K562 (cell line): ENCODE measurements around the gene NPTXR. TPM values are rescaled to one million over a fixed set of nuclear protein-coding genes. Genes with fewer than 3 reads are reported as not detected.

Source experiments
- ATAC-seq: fragments of 200-7000 bp; cut with Tn5 transposase; 3 replicates; pipeline ENCODE4 v1.9.1; 2020; ENCODE audit warnings: moderate library complexity
- BruUV-seq: library from RNA; stranded (reverse); fragments of 400-500 nt; replicated peaks from 2 replicates; lab custom pipeline; 2021; lab: Mats Ljungman, UMichigan
- CTCF ChIA-PET: fragments of 300-600 bp; formaldehyde crosslinking; extraction: SDS; loops from one replicate; lab custom pipeline; 2021; ENCODE audit warnings: low intra/inter-chr PET ratio; lab: Yijun Ruan, JAX
- POLR2A ChIA-PET: fragments of 300-600, 350-650 bp; sonication (Branson Sonifier 250); formaldehyde crosslinking; extraction: SDS; loops from one replicate; lab custom pipeline; 2021; ENCODE audit warnings: antibody characterized with exemption, inconsistent platforms; lab: Yijun Ruan, JAX
- DNase-seq, 4 experiments: peaks; one replicate each; pipeline versions ENCODE4 v3.0.0 to v3.0.0-alpha.2; 2011 to 2018; ENCODE audit warnings: low spot score in 3 of 4, mixed read lengths in 3 of 4; ENCODE audit errors: extremely low read depth in 1 of 4
- FAIRE-seq: peaks from 2 replicates; lab custom pipeline; 2011; peaks lifted over from hg19 to GRCh38; lab: Jason Lieb, UNC
- H2AFZ ChIP-seq: 2 replicates; pipeline ENCODE4 v1.6.0; 2011; ENCODE audit warnings: low read depth, low read length, control low read depth, inconsistent platforms
- H3K27ac ChIP-seq: fragments of 200-600 bp; 3 replicates; pipeline ENCODE4 v1.8.0; 2011; ENCODE audit warnings: low read depth, mild to moderate bottlenecking, control low read depth, inconsistent platforms, low read length, moderate library complexity, mixed read lengths; ENCODE audit errors: extremely low read depth
- H3K27me3 ChIP-seq, 2 experiments: fragments of 300-600 bp in 1 of 2; 2 replicates in 1 of 2; 3 replicates in 1 of 2; pipeline versions ENCODE4 v1.6.0 to v1.8.0; 2011; ENCODE audit warnings: inconsistent platforms in 2 of 2, low read length in 2 of 2, mild to moderate bottlenecking in 1 of 2, mixed read lengths in 1 of 2, moderate library complexity in 1 of 2; ENCODE audit not compliant: control insufficient read depth in 2 of 2, insufficient read depth in 2 of 2
- H3K36me3 ChIP-seq: fragments of 300-600 bp; 3 replicates; pipeline ENCODE4 v1.8.0; 2011; ENCODE audit warnings: mild to moderate bottlenecking, low read length, inconsistent platforms; ENCODE audit not compliant: control insufficient read depth, insufficient read depth
- H3K4me1 ChIP-seq, 2 experiments: fragments of 200-600 bp in 1 of 2; replicated peaks in 1 of 2; 2 replicates in 1 of 2; 3 replicates in 1 of 2; pipeline versions ENCODE4 v1.5.1 to v1.8.0; 2011; ENCODE audit warnings: inconsistent platforms in 2 of 2, low read length in 2 of 2, mild to moderate bottlenecking in 1 of 2, mixed read lengths in 1 of 2, moderate library complexity in 1 of 2; ENCODE audit not compliant: control insufficient read depth in 2 of 2, insufficient read depth in 2 of 2
- H3K4me2 ChIP-seq: 2 replicates; pipeline ENCODE4 v1.6.1; 2011; ENCODE audit warnings: low read length, control low read depth, inconsistent platforms, mixed read lengths; ENCODE audit not compliant: insufficient read depth
- H3K4me3 ChIP-seq: fragments of 200-600 bp; sonication (generic), shearing (Covaris generic); 2 replicates; pipeline ENCODE4 v1.5.1; 2016; ENCODE audit warnings: control low read depth, inconsistent platforms
- H3K79me2 ChIP-seq: fragments of 200-600 bp; 3 replicates; pipeline ENCODE4 v1.8.0; 2011; ENCODE audit warnings: low read length, inconsistent platforms; ENCODE audit not compliant: control insufficient read depth, insufficient read depth
- H3K9ac ChIP-seq, 2 experiments: 2 replicates each; pipeline versions ENCODE4 v1.6.0 to v1.6.1; 2011; ENCODE audit warnings: low read depth in 2 of 2, low read length in 2 of 2, control low read depth in 1 of 2, inconsistent platforms in 1 of 2, mild to moderate bottlenecking in 1 of 2, mixed read lengths in 1 of 2; ENCODE audit not compliant: insufficient read depth in 1 of 2
- H3K9me1 ChIP-seq: one replicate; pipeline ENCODE4 v1.6.0; 2011; ENCODE audit warnings: inconsistent platforms, mild to moderate bottlenecking, low read length, moderate library complexity; ENCODE audit not compliant: control insufficient read depth, insufficient read depth
- H3K9me3 ChIP-seq: replicated peaks from 2 replicates; pipeline ENCODE4 v1.5.1; 2011; ENCODE audit warnings: low read depth, low read length, inconsistent platforms; ENCODE audit not compliant: control insufficient read depth, insufficient read depth
- H4K20me1 ChIP-seq: replicated peaks from 2 replicates; pipeline ENCODE4 v1.6.1; 2011; ENCODE audit warnings: low read length, inconsistent platforms, mixed read lengths; ENCODE audit not compliant: control insufficient read depth, insufficient read depth
- CHD1 ChIP-seq: fragments of 200-600 bp; sonication (generic); IDR thresholded peaks from one replicate; pipeline ENCODE4 v1.6.1; 2012; ENCODE audit warnings: mild to moderate bottlenecking, moderate library complexity, low read length, inconsistent platforms
- HEY1 ChIP-seq: fragments of 250-450 bp; sonication (Bioruptor Pico); IDR thresholded peaks from 2 replicates; pipeline ENCODE4 v1.5.0; 2020; ENCODE audit warnings: mild to moderate bottlenecking, moderate library complexity, borderline replicate concordance
- ILF3 ChIP-seq: fragments of 450-650 bp; IDR thresholded peaks from 2 replicates; pipeline ENCODE4 v1.6.1; 2018; ENCODE audit warnings: antibody characterized with exemption, mild to moderate bottlenecking, moderate library complexity, borderline replicate concordance
- LARP7 ChIP-seq: fragments of 450-650 bp; IDR thresholded peaks from 2 replicates; pipeline ENCODE4 v1.6.1; 2016
- MCM3 ChIP-seq: fragments of 450-650 bp; IDR thresholded peaks from 2 replicates; pipeline ENCODE4 v1.6.1; 2016
- MEF2A ChIP-seq: IDR thresholded peaks from 2 replicates; pipeline ENCODE4 v1.6.1; 2011; ENCODE audit warnings: low read depth, mild to moderate bottlenecking, low read length, moderate library complexity; ENCODE audit not compliant: control insufficient read depth
- NFXL1 ChIP-seq: fragments of 450-650 bp; formaldehyde crosslinking; IDR thresholded peaks from 2 replicates; pipeline ENCODE4 v1.4.0; 2021; ENCODE audit warnings: mild to moderate bottlenecking
- PRDM10 ChIP-seq: fragments of 450-650 bp; IDR thresholded peaks from 2 replicates; pipeline ENCODE4 v1.6.1; 2018; ENCODE audit not compliant: partially characterized antibody
- RBM22 ChIP-seq: fragments of 200-400 bp; formaldehyde crosslinking; IDR thresholded peaks from 2 replicates; pipeline ENCODE4 v1.6.1; 2018; ENCODE audit warnings: low read length, low read depth; ENCODE audit not compliant: poor library complexity, severe bottlenecking
- SIX5 ChIP-seq, 2 experiments: IDR thresholded peaks; 2 replicates each; pipeline ENCODE4 v1.6.1; 2011; ENCODE audit warnings: low read length in 2 of 2, borderline replicate concordance in 1 of 2, low read depth in 1 of 2, mild to moderate bottlenecking in 1 of 2, moderate library complexity in 1 of 2; ENCODE audit not compliant: insufficient read depth in 1 of 2
- SRSF3 ChIP-seq: fragments of 200-400 bp; formaldehyde crosslinking; IDR thresholded peaks from 2 replicates; pipeline ENCODE4 v1.6.1; 2016; ENCODE audit warnings: mild to moderate bottlenecking, low read length, moderate library complexity; ENCODE audit not compliant: insufficient read depth
- THAP7 ChIP-seq: fragments of 250-450 bp; sonication (Bioruptor Pico); IDR thresholded peaks from 2 replicates; pipeline ENCODE4 v1.5.0; 2021
- U2AF1 ChIP-seq: fragments of 200-400 bp; formaldehyde crosslinking; optimal IDR thresholded peaks from 2 replicates; pipeline ENCODE3; 2017; ENCODE audit warnings: mild to moderate bottlenecking, low read depth, low read length, moderate library complexity
- ZNF121 ChIP-seq: sonication (generic); formaldehyde crosslinking; conservative IDR thresholded peaks from 2 replicates; pipeline ENCODE4 v1.8.0; 2022; ENCODE audit warnings: missing genetic modification reagents
- ZNF217 ChIP-seq: sonication (generic); formaldehyde crosslinking; IDR thresholded peaks from 2 replicates; pipeline ENCODE4 v1.8.0; 2022; ENCODE audit warnings: mild to moderate bottlenecking, missing genetic modification reagents
- ZNF282 ChIP-seq: sonication (generic); formaldehyde crosslinking; IDR thresholded peaks from 2 replicates; pipeline ENCODE4 v1.8.1; 2023; ENCODE audit warnings: missing genetic modification reagents
- ZNF586 ChIP-seq: fragments of 450-650 bp; formaldehyde crosslinking; conservative IDR thresholded peaks from 2 replicates; pipeline ENCODE4 v1.4.0; 2020; ENCODE audit warnings: mild to moderate bottlenecking, moderate library complexity
- ZNF668 ChIP-seq: fragments of 250-450 bp; sonication (Bioruptor Pico); IDR thresholded peaks from 2 replicates; pipeline ENCODE4 v1.8.0; 2022; ENCODE audit warnings: mild to moderate bottlenecking, inconsistent platforms
- WGBS: fragments of 100-300 bp; shearing (Covaris generic); methylation state at CpG from one replicate; pipeline ENCODE4 v1.1.6; 2016; ENCODE audit warnings: low coverage, mixed read lengths; ENCODE audit not compliant: insufficient coverage; ENCODE audit errors: missing lambda C conversion rate; 5-methylcytosine and 5-hydroxymethylcytosine counted together
- in situ Hi-C: fragments of 300-500 bp; cut with MboI; formaldehyde crosslinking; loops from 4 replicates; pipeline ENCODE4 v1.15.0; 2018; ENCODE audit warnings: inconsistent platforms, mixed read lengths
- intact Hi-C: fragments of 100-400 bp; cut with micrococcal nuclease; formaldehyde crosslinking; loops from 2 replicates; pipeline ENCODE4 v1.14.2; 2022
- polyA plus RNA-seq, 8 experiments: library from polyadenylated mRNA; depleted of rRNA in 4 of 8; stranded (reverse) in 5 of 8; unstranded in 3 of 8; fragments of >200 nt; fragmentation: Nextera tagmentation in 2 of 8; fragmentation: Illumina TruSeq in 1 of 8; extraction: Ambion mirVana in 2 of 8; extraction: Trizol in 1 of 8; gene quantifications; 2 replicates each; pipeline versions ENCODE4 v1.2.1 to v1.2.3, GENCODE V29; 2011 to 2014; ENCODE audit warnings: inconsistent platforms in 1 of 8, missing spikeins in 1 of 8
- total RNA-seq, 7 experiments: library from RNA; depleted of rRNA in 6 of 7; stranded (reverse); fragments of >200 nt in 6 of 7; fragmentation: Illumina TruSeq in 2 of 7; extraction: Trizol in 2 of 7; gene quantifications; 2 replicates each; pipeline versions ENCODE4 v1.2.1 to v1.2.3, GENCODE V29; 2011 to 2021; ENCODE audit warnings: low replicate concordance in 1 of 7
- TF ChIP-seq, protein P1 (sequence below): fragments of 250-450 bp; sonication (Bioruptor Pico); IDR thresholded peaks from 2 replicates; pipeline ENCODE4 v1.4.0; 2020; ENCODE audit warnings: mild to moderate bottlenecking

NPTXR gene
- total and polyA plus RNA-seq, 9 of the 15 experiments (the other 6 are each of a cell fraction or from before 2014, with no cell fraction given), result 0.01 to 3.1 (median 1.1) TPM

GRCh38 chr22:38879961-38880360 is 36.1 kb upstream of the NPTXR start:
- no TSS peak for BruUV-seq
- in situ Hi-C loops, result no loop called here
- 3% methylated on average over 5 of the region's 5 CpGs for WGBS

More at GRCh38 chr22:38879961-38880360, 36.1 kb upstream of the NPTXR start:
- H3K4me3 ChIP-seq, result no peak overlapping the region
- H3K36me3 ChIP-seq, result no peaks in the 10 kb centered on the region
- no peaks in the 10 kb centered on the region for H3K4me1 ChIP-seq
- DNase-seq (no peak), FAIRE-seq (no peak), ATAC-seq (no peak)
- H3K9me3 ChIP-seq, result no peaks in the 10 kb centered on the region
- CTCF ChIA-PET, result no interaction called here
- no peaks in the 10 kb centered on the region for H3K9me1 ChIP-seq
- H2AFZ ChIP-seq, result no peak overlapping the region
- H3K4me2 ChIP-seq, result no peak overlapping the region
- intact Hi-C loops, result loop anchor here (10.0 kb wide), 1 partner anchor 45 kb away; no protein-coding TSS in a partner anchor
- no peak overlapping the region for H3K27ac ChIP-seq
- H3K27me3 ChIP-seq, result peaks cover 6 to 27% of the 10 kb centered on the region in 2 experiments; a peak in 3 of 5 replicates
- H3K79me2 ChIP-seq, result no peaks in the 10 kb centered on the region
- no peaks in the 10 kb centered on the region for H4K20me1 ChIP-seq
- no peak overlapping the region for H3K9ac ChIP-seq
- TF ChIP-seq NFXL1 (CRISPR knock-in tag) (no peak), ZNF217 (CRISPR knock-in tag) (no peak), SRSF3 (no peak), ILF3 (no peak), MCM3 (no peak), ZNF586 (CRISPR knock-in tag) (no peak), MEF2A (no peak), ZNF282 (no peak), PRDM10 (no peak), HEY1 (no peak), LARP7 (no peak), U2AF1 (no peak), SIX5 (IDR thresholded peaks at IDR 0.05; ENCODE audit: borderline replicate concordance in 1 of 2, insufficient read depth in 1 of 2, low read depth in 1 of 2, low read length in 2 of 2) (no peak), ZNF121 (CRISPR knock-in tag) (no peak), THAP7 (CRISPR knock-in tag) (no peak), RBM22 (no peak), ZNF668 (CRISPR knock-in tag) (no peak), CHD1 (no peak)
- TF ChIP-seq, protein P1, sequence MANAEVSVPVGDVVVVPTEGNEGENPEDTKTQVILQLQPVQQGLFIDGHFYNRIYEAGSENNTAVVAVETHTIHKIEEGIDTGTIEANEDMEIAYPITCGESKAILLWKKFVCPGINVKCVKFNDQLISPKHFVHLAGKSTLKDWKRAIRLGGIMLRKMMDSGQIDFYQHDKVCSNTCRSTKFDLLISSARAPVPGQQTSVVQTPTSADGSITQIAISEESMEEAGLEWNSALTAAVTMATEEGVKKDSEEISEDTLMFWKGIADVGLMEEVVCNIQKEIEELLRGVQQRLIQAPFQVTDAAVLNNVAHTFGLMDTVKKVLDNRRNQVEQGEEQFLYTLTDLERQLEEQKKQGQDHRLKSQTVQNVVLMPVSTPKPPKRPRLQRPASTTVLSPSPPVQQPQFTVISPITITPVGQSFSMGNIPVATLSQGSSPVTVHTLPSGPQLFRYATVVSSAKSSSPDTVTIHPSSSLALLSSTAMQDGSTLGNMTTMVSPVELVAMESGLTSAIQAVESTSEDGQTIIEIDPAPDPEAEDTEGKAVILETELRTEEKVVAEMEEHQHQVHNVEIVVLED (CRISPR knock-in tag), result no peak
- POLR2A ChIA-PET, result no interaction called here
